A673 (cell line): ENCODE measurements around the gene ZMYND11.

Experiments used
- EZH2 ChIP-seq: fragments of 200-600 bp; sonication (generic); IDR thresholded peaks from 2 replicates; pipeline ENCODE4 v1.6.1; 2017; ENCODE audit warnings: borderline replicate concordance, low read depth, mild to moderate bottlenecking, mixed read lengths, antibody characterized with exemption, low read length; ENCODE audit not compliant: poor library complexity, severe bottlenecking
- TF ChIP-seq, protein P1 (sequence below): fragments of 300-800, 200-600 bp; sonication (generic); conservative IDR thresholded peaks from 2 replicates; pipeline ENCODE4 v1.5.1; 2017; ENCODE audit warnings: low read depth, mild to moderate bottlenecking, antibody characterized with exemption, low read length, moderate library complexity, mixed read lengths

- TF ChIP-seq, protein P1, sequence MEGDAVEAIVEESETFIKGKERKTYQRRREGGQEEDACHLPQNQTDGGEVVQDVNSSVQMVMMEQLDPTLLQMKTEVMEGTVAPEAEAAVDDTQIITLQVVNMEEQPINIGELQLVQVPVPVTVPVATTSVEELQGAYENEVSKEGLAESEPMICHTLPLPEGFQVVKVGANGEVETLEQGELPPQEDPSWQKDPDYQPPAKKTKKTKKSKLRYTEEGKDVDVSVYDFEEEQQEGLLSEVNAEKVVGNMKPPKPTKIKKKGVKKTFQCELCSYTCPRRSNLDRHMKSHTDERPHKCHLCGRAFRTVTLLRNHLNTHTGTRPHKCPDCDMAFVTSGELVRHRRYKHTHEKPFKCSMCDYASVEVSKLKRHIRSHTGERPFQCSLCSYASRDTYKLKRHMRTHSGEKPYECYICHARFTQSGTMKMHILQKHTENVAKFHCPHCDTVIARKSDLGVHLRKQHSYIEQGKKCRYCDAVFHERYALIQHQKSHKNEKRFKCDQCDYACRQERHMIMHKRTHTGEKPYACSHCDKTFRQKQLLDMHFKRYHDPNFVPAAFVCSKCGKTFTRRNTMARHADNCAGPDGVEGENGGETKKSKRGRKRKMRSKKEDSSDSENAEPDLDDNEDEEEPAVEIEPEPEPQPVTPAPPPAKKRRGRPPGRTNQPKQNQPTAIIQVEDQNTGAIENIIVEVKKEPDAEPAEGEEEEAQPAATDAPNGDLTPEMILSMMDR, result no peak
- TF ChIP-seq EZH2, result no peak
Observed at GRCh38 chr10:274866-275265, 139.6 kb downstream of the ZMYND11 start.
